Activated naive CD4-positive, alpha-beta T cell treated with anti-CD3 and anti-CD28 coated beads for 36 hours (primary cell): ENCODE measurements around the gene GGN. TPM values are rescaled to one million over a fixed set of nuclear protein-coding genes. Genes with fewer than 3 reads are reported as not detected.
A peak's percentile ranks its signal among the peaks of the same experiment; 100 is the strongest.

Experiments
- CTCF ChIA-PET: fragments of 350-600 bp; sonication (Branson Sonifier 250); formaldehyde crosslinking; loops from one replicate; lab custom pipeline; 2021; ENCODE audit warnings: antibody characterized with exemption; lab: Charles Lee
- DNase-seq: peaks from one replicate; pipeline ENCODE4 v3.0.0-alpha.2; 2020
- H3K27ac Mint-ChIP-seq: one replicate; pipeline ENCODE4 v1.8.0; 2021; ENCODE audit warnings: mild to moderate bottlenecking, mixed read lengths
- H3K27me3 Mint-ChIP-seq: one replicate; pipeline ENCODE4 v1.8.0; 2021; ENCODE audit warnings: low read depth, mixed read lengths
- H3K36me3 Mint-ChIP-seq: one replicate; pipeline ENCODE4 v1.8.0; 2021; ENCODE audit warnings: low read depth, mixed read lengths
- H3K4me1 Mint-ChIP-seq: one replicate; pipeline ENCODE4 v1.8.0; 2021; ENCODE audit warnings: low read depth, mixed read lengths
- H3K4me3 Mint-ChIP-seq: one replicate; pipeline ENCODE4 v1.8.0; 2021; ENCODE audit warnings: mild to moderate bottlenecking, moderate library complexity, mixed read lengths
- H3K9me3 Mint-ChIP-seq: one replicate; pipeline ENCODE4 v1.8.0; 2021; ENCODE audit warnings: mixed read lengths
- intact Hi-C: fragments of 100-400 bp; cut with micrococcal nuclease; formaldehyde crosslinking; loops from one replicate; pipeline ENCODE4 v1.15.1; 2023
- total RNA-seq, 2 experiments: library from RNA; stranded (reverse); gene quantifications; one replicate each; pipeline ENCODE4 v1.2.3, GENCODE V29; 2021

GGN gene
- total RNA-seq, 2 experiments from 2014 or later: 0.26 to 0.40 TPM

- Mint-ChIP-seq H3K4me1 (peaks cover 3% of the 10 kb centered on the region), H3K27ac (no peak overlapping the region), H3K36me3 (peaks cover 15% of the 10 kb centered on the region), H3K4me3 (no peak overlapping the region), H3K27me3 (no peaks in the 10 kb centered on the region), H3K9me3 (no peaks in the 10 kb centered on the region)
- intact Hi-C loops: loop anchor here (10.0 kb wide), 1 partner anchor 425 kb away; the partner anchor contains the start of gene ECH1
- CTCF ChIA-PET: no interaction called here
- DNase-seq: no peak
Measured at GRCh38 chr19:38409631-38410133, 21.8 kb upstream of the GGN start.

DNA sequence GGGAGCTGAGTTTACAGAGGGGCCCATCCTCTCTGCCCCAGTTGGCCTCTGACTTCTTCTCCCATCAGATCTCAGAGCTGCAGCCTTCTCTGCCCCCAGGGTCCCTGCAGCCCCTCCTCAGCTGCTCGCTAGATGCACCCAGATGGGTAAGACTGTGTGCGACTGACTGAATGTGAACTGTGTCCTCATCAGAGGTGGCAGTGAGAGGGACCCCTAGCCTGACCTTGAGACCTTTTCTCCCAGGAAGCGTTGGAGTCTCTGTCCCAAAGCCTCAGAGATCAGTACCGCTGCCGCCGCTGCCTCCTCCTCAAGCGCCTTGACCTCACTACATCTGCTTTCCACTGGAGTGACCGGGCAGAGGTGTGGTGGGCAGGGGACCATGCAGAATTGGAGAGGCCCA lies 17.4 kb upstream of the GGN start:
- CTCF ChIA-PET: interaction anchor here (1.3 kb wide), 1 partner anchor 232 kb away, joined by 4 read pairs; no protein-coding TSS in a partner anchor
- intact Hi-C loops: loop anchor here (10.0 kb wide), 1 partner anchor 430 kb away; the partner anchor contains the start of gene ECH1

DNA sequence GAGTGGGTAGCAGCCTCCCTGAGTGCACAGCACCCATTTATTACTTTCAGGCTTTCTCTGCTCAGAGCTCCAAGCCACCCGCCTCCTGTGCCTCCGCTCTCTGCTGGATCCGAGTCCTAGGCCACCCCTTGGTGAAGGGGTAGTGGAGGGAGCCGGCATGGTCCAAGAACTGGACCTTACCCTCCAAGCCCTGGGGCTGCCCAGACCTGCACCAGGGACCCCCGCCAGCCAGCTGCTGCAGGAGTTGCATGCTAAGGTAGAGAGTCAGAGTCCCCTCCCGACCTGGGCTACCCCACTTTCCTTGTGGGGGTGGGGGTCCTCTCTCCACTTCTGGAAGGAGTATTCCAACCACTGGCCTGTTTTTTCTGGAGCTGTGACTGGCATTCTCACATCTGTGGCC lies 17.0 kb upstream of the GGN start:
- Mint-ChIP-seq H3K27me3 (no peaks in the 10 kb centered on the region), H3K4me3 (peak overlapping the region; percentile 90), H3K36me3 (peaks cover 14% of the 10 kb centered on the region), H3K4me1 (peaks cover 15% of the 10 kb centered on the region), H3K9me3 (no peaks in the 10 kb centered on the region), H3K27ac (no peak overlapping the region)
- intact Hi-C loops: loop anchor here (10.0 kb wide), 1 partner anchor 430 kb away; the partner anchor contains the start of gene ECH1
- CTCF ChIA-PET: interaction anchor here (1.3 kb wide), 1 partner anchor 232 kb away, joined by 4 read pairs; no protein-coding TSS in a partner anchor
- no peak for DNase-seq

More for the DNA sequence above, 17.4 kb upstream of the GGN start:
- peaks cover 15% of the 10 kb centered on the region for H3K4me1 Mint-ChIP-seq
- no peaks in the 10 kb centered on the region for H3K9me3 Mint-ChIP-seq
- H3K36me3 Mint-ChIP-seq: peaks cover 15% of the 10 kb centered on the region
- H3K4me3 Mint-ChIP-seq: peak overlapping the region; percentile 32
- H3K27me3 Mint-ChIP-seq: no peaks in the 10 kb centered on the region
- no peak for DNase-seq
- peak overlapping the region; percentile 61 for H3K27ac Mint-ChIP-seq

- peak within 1 kb of the TSS; percentile 84 for H3K27ac Mint-ChIP-seq
- H3K9me3 Mint-ChIP-seq: no peaks in the 10 kb centered on the region
- H3K4me3 Mint-ChIP-seq: peak within 1 kb of the TSS; percentile 90
- peak; percentile 98 for DNase-seq
- CTCF ChIA-PET: interaction anchor here (0.5 to 2.7 kb wide), 40 partner anchors 9 to 640 kb away, joined by 3 to 18 read pairs (median 4); partner anchors contain the start of genes ACTN4, EIF3K, GGN and MAP4K1
- H3K36me3 Mint-ChIP-seq: peaks cover 11% of the 10 kb centered on the region
- H3K4me1 Mint-ChIP-seq: peaks cover 15% of the 10 kb centered on the region
- no peaks in the 10 kb centered on the region for H3K27me3 Mint-ChIP-seq
- intact Hi-C loops: loop anchor here (1.0 to 10.0 kb wide), 10 partner anchors 24 to 528 kb away; partner anchors contain the start of genes ECH1, MRPS12, PSMD8 and RASGRP4
Measured at GRCh38 chr19:38402967-38403674, 15.3 kb upstream of the GGN start, which contains the start of gene FAM98C. TSS of gene FAM98C (plus strand) at chr19:38403093. CDS start at chr19:38403154, 61 bp downstream.

DNA sequence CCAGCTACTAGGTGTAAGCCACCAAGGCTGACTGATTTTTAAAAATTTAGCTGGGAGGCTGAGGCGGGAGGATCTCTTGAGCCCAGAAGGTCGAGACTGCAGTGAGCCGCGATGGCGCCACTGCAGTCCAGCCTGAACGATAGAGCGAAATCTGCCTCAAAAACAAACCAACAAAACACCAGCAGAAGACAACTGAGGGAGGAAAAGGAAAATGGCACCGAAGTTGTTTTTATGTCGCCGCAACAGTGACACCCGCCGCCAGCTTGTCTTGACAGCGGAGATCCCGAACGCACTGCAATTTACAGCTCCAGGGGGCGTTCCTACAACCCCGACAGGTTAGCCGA lies 14.8 kb upstream of the GGN start:
- CTCF ChIA-PET: interaction anchor here (0.5 to 2.7 kb wide), 38 partner anchors 8 to 641 kb away, joined by 3 to 18 read pairs (median 4); partner anchors contain the start of genes ACTN4, EIF3K, GGN and MAP4K1

GRCh38 chr19:38401148-38401547 lies 13.3 kb upstream of the GGN start:
- Mint-ChIP-seq H3K9me3 (no peaks in the 10 kb centered on the region), H3K36me3 (peaks cover 5% of the 10 kb centered on the region), H3K4me3 (no peak overlapping the region), H3K27ac (no peak overlapping the region), H3K27me3 (no peaks in the 10 kb centered on the region), H3K4me1 (peaks cover 20% of the 10 kb centered on the region)
- intact Hi-C loops: loop anchor here (10.0 kb wide), 1 partner anchor 434 kb away; the partner anchor contains the start of gene ECH1
- DNase-seq: no peak
- CTCF ChIA-PET: no interaction called here

More for the DNA sequence above, 14.8 kb upstream of the GGN start:
- peak overlapping the region; percentile 90 for H3K4me3 Mint-ChIP-seq
- peak overlapping the region; percentile 14 for H3K27ac Mint-ChIP-seq
- H3K36me3 Mint-ChIP-seq: peaks cover 11% of the 10 kb centered on the region
- peaks cover 15% of the 10 kb centered on the region for H3K4me1 Mint-ChIP-seq
- intact Hi-C loops: loop anchor here (1.0 to 10.0 kb wide), 7 partner anchors 24 to 528 kb away; partner anchors contain the start of genes ECH1, MRPS12, RASGRP4 and SARS2
- no peak for DNase-seq
- H3K9me3 Mint-ChIP-seq: no peaks in the 10 kb centered on the region
- no peaks in the 10 kb centered on the region for H3K27me3 Mint-ChIP-seq

- Mint-ChIP-seq H3K27me3 (no peaks in the 10 kb centered on the region), H3K4me3 (no peak overlapping the region), H3K36me3 (peaks cover 3% of the 10 kb centered on the region), H3K9me3 (no peaks in the 10 kb centered on the region), H3K27ac (no peak overlapping the region), H3K4me1 (peaks cover 20% of the 10 kb centered on the region)
- DNase-seq: no peak
- intact Hi-C loops: loop anchor here (10.0 kb wide), 1 partner anchor 434 kb away; the partner anchor contains the start of gene ECH1
- CTCF ChIA-PET: interaction anchor here (1.2 kb wide), 1 partner anchor 234 kb away, joined by 3 read pairs; no protein-coding TSS in a partner anchor
Measured at GRCh38 chr19:38400361-38400760, 12.5 kb upstream of the GGN start.

- Mint-ChIP-seq H3K4me1 (peaks cover 18% of the 10 kb centered on the region), H3K27ac (no peak overlapping the region), H3K27me3 (no peaks in the 10 kb centered on the region), H3K36me3 (no peaks in the 10 kb centered on the region), H3K4me3 (no peak overlapping the region), H3K9me3 (no peaks in the 10 kb centered on the region)
- CTCF ChIA-PET: interaction anchor here (0.7 to 1.2 kb wide), 2 partner anchors 173 to 235 kb away, joined by 3 read pairs; no protein-coding TSS in a partner anchor
- intact Hi-C loops: loop anchor here (10.0 kb wide), 1 partner anchor 175 kb away; the partner anchor contains the start of gene DPF1
- DNase-seq: no peak
Measured at GRCh38 chr19:38399537-38399936, 11.7 kb upstream of the GGN start.

DNA sequence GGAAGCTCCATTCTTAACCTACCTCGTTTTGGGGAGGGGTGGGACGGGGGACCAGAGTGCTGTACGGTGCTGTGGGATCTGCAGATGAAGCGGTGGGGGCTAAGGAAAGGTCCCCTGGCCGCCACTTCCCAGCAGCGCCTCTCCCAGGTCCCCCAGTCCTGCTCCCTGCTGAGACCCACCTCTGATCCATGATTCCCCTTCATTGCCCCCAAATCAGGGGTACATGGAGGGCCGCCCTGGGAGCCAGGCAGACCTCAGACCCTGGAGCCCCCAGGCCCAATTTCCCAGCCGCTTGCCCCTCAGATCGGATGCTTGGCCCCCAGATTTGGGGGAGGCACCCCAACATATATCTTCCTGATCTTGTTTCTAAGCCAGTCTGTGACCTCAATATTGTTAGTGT lies 11.2 kb upstream of the GGN start:
- peaks cover 16% of the 10 kb centered on the region for H3K4me1 Mint-ChIP-seq
- intact Hi-C loops: loop anchor here (10.0 kb wide), 1 partner anchor 174 kb away; the partner anchor contains the start of gene DPF1
- no peaks in the 10 kb centered on the region for H3K27me3 Mint-ChIP-seq
- CTCF ChIA-PET: interaction anchor here (1.2 kb wide), 1 partner anchor 235 kb away, joined by 3 read pairs; no protein-coding TSS in a partner anchor
- no peak for DNase-seq
- H3K4me3 Mint-ChIP-seq: no peak overlapping the region
- no peaks in the 10 kb centered on the region for H3K36me3 Mint-ChIP-seq
- H3K9me3 Mint-ChIP-seq: no peaks in the 10 kb centered on the region
- H3K27ac Mint-ChIP-seq: no peak overlapping the region

GRCh38 chr19:38395381-38396114 lies 7.7 kb upstream of the GGN start:
- DNase-seq: peak; percentile 49
- Mint-ChIP-seq H3K27me3 (peaks cover 2% of the 10 kb centered on the region), H3K4me1 (peaks cover 9% of the 10 kb centered on the region), H3K9me3 (no peaks in the 10 kb centered on the region), H3K4me3 (peak overlapping the region; percentile 62), H3K36me3 (no peaks in the 10 kb centered on the region), H3K27ac (no peak overlapping the region)
- CTCF ChIA-PET: interaction anchor here (1.2 to 1.9 kb wide), 3 partner anchors 8 to 152 kb away, joined by 3 to 6 read pairs (median 5); partner anchors contain the start of genes FAM98C and PSMD8
- intact Hi-C loops: loop anchor here (1.0 to 10.0 kb wide), 2 partner anchors 8 to 171 kb away; partner anchors contain the start of gene DPF1

GRCh38 chr19:38394488-38394887 lies 6.7 kb upstream of the GGN start:
- peak; percentile 82 for DNase-seq
- CTCF ChIA-PET: interaction anchor here (0.6 to 1.9 kb wide), 3 partner anchors 9 to 1075 kb away, joined by 3 to 6 read pairs (median 3); partner anchors contain the start of gene FAM98C
- intact Hi-C loops: loop anchor here (10.0 kb wide), 1 partner anchor 170 kb away; the partner anchor contains the start of gene DPF1
- no peak overlapping the region for H3K27ac Mint-ChIP-seq
- H3K27me3 Mint-ChIP-seq: peaks cover 7% of the 10 kb centered on the region
- H3K4me1 Mint-ChIP-seq: peaks cover 11% of the 10 kb centered on the region
- no peaks in the 10 kb centered on the region for H3K36me3 Mint-ChIP-seq
- no peaks in the 10 kb centered on the region for H3K9me3 Mint-ChIP-seq
- peak overlapping the region; percentile 62 for H3K4me3 Mint-ChIP-seq
